Upper lobe of left lung (tissue), 4 donors: ENCODE measurements around the gene AKAP14.

Source experiments
- EP300 ChIP-seq, 4 donors: sonication (generic); formaldehyde crosslinking; IDR thresholded peaks; one replicate each; pipeline ENCODE4 v1.5.1; 2017; ENCODE audit warnings: antibody characterized with exemption in 4 of 4, control low read depth in 2 of 4
- POLR2A ChIP-seq, 4 donors: fragments of 450-650 bp; IDR thresholded peaks; one replicate each; pipeline ENCODE4 v1.5.1; 2016 to 2017; ENCODE audit warnings: antibody characterized with exemption in 4 of 4, mild to moderate bottlenecking in 2 of 4
- POLR2AphosphoS5 ChIP-seq, 2 donors: sonication (generic); formaldehyde crosslinking; IDR thresholded peaks; one replicate each; pipeline ENCODE4 v1.5.1; 2017; ENCODE audit warnings: antibody characterized with exemption in 2 of 2
- TF ChIP-seq, protein P1 (sequence below), 6 experiments: fragments of 450-650 bp in 4 of 6; fragments of 200-600 bp in 2 of 6; sonication (generic) in 2 of 6; IDR thresholded peaks; one replicate each; pipeline ENCODE4 v1.5.1; 2016 to 2019; ENCODE audit warnings: antibody characterized with exemption in 6 of 6

DNA sequence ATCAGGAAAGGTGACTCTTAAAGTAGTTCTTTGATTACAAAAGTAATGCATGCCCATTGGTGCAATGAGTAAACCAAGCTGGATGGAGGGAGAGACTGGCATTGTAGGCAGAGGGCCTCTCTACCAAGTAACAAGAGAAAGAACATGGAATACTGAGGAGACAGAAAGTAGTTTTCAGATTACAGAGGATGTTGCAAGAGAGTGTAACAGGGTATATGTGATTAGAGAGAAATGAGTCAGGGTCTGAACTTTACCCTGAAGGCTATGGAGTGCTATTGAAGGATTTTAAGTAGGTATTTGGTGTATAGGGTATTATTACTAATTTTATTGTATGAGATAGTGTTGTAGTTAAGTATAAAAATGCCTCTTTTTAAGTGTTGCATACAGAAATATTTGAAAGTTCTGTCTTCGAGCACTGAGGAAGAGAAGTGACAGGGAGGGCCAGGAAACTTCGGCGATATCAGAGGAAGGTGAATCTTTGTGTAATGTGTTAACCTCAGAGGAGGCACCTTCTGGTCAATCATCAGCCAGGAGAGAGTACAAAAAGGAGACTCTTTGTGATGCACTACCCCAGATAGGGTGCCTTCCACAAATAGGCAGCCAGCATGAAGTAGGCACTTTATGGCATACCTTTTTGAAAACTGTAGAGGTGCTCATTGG is 39.7 kb downstream of the AKAP14 start:
- TF ChIP-seq, protein P1, sequence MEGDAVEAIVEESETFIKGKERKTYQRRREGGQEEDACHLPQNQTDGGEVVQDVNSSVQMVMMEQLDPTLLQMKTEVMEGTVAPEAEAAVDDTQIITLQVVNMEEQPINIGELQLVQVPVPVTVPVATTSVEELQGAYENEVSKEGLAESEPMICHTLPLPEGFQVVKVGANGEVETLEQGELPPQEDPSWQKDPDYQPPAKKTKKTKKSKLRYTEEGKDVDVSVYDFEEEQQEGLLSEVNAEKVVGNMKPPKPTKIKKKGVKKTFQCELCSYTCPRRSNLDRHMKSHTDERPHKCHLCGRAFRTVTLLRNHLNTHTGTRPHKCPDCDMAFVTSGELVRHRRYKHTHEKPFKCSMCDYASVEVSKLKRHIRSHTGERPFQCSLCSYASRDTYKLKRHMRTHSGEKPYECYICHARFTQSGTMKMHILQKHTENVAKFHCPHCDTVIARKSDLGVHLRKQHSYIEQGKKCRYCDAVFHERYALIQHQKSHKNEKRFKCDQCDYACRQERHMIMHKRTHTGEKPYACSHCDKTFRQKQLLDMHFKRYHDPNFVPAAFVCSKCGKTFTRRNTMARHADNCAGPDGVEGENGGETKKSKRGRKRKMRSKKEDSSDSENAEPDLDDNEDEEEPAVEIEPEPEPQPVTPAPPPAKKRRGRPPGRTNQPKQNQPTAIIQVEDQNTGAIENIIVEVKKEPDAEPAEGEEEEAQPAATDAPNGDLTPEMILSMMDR (IDR thresholded peaks at IDR 0.05) = no peak
- no peak for TF ChIP-seq POLR2A (IDR thresholded peaks at IDR 0.05)
- no peak for TF ChIP-seq POLR2AphosphoS5 (IDR thresholded peaks at IDR 0.05)
- TF ChIP-seq EP300 (IDR thresholded peaks at IDR 0.05) = no peak
